Measurements from ENCODE around the gene STXBP3. TPM values are rescaled to one million over a fixed set of nuclear protein-coding genes. Genes with fewer than 3 reads are reported as not detected.

STXBP3 gene
- total and polyA plus RNA-seq, 5 donors from 2014 or later = 43.5 to 71.8 (median 55.6) TPM

DNA sequence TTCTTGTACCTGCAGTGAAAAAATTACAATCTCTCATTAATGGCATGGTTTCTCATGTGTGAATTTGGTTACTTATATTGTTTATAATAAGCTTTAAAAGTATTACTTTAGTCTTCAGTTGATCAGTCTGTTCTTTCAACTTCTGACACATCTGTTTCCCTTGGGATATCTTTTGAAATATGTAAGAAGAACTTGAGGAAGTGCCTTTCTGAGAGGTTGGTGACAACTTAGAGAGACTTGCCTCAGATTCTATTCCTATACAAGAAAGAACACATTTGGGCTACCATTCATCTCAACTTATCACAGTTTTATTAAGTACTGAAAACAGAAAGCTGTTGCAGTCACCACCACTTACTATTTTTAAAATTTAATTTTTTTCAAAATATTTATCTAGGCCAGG is 102.3 kb downstream of the STXBP3 start:
- Histone ChIP-seq H3K27me3 (ENCODE audit: control insufficient read depth, insufficient read depth, low read length) (peaks cover 5% of the 10 kb centered on the region), H3K27ac (ENCODE audit: insufficient read depth, low read length, poor library complexity, severe bottlenecking) (no peak overlapping the region), H3K4me1 (ENCODE audit: control insufficient read depth, insufficient read depth, low read length, poor library complexity, severe bottlenecking) (no peaks in the 10 kb centered on the region), H3K9me3 (ENCODE audit: control insufficient read depth in 2 of 2, low read length in 2 of 2) (no peaks in the 10 kb centered on the region), H3K36me3 (ENCODE audit: control insufficient read depth, insufficient read depth, low read length) (no peaks in the 10 kb centered on the region), H3K4me3 (ENCODE audit: low read depth, low read length) (no peak overlapping the region)
- H3K4me3 Mint-ChIP-seq = no peak overlapping the region
- H3K27me3 Mint-ChIP-seq = peaks cover 37% of the 10 kb centered on the region
- H3K4me1 Mint-ChIP-seq = peaks cover 0 to 8% (median 3%) of the 10 kb centered on the region in 4 donors
- no peak for DNase-seq
- no peak for ATAC-seq (ENCODE audit: low read depth in 2 of 2)
- H3K27ac Mint-ChIP-seq = no peak overlapping the region
- H3K36me3 Mint-ChIP-seq = no peaks in the 10 kb centered on the region
- peaks cover 0 to 1% (median 0%) of the 10 kb centered on the region in 7 donors for H3K9me3 Mint-ChIP-seq

GRCh38 chr1:108850929-108851328 is 104.5 kb downstream of the STXBP3 start:
- peaks cover 51% of the 10 kb centered on the region for H3K27me3 Mint-ChIP-seq
- no peaks in the 10 kb centered on the region for H3K36me3 Mint-ChIP-seq
- no peaks in the 10 kb centered on the region for H3K36me3 ChIP-seq (ENCODE audit: control insufficient read depth, insufficient read depth, low read length)
- H3K27me3 ChIP-seq (ENCODE audit: control insufficient read depth, insufficient read depth, low read length) = peaks cover 5% of the 10 kb centered on the region
- H3K9me3 ChIP-seq (ENCODE audit: control insufficient read depth in 2 of 2, low read length in 2 of 2) = no peaks in the 10 kb centered on the region
- no peak for DNase-seq
- no peak overlapping the region for H3K4me3 ChIP-seq (ENCODE audit: low read depth, low read length)
- H3K4me3 Mint-ChIP-seq = no peak overlapping the region
- H3K27ac Mint-ChIP-seq = no peak overlapping the region
- peaks cover 0 to 1% (median 0%) of the 10 kb centered on the region in 7 donors for H3K9me3 Mint-ChIP-seq
- no peak for ATAC-seq (ENCODE audit: low read depth in 2 of 2)
- H3K4me1 Mint-ChIP-seq = peaks cover 0 to 8% (median 3%) of the 10 kb centered on the region in 4 donors
- no peaks in the 10 kb centered on the region for H3K4me1 ChIP-seq (ENCODE audit: control insufficient read depth, insufficient read depth, low read length, poor library complexity, severe bottlenecking)
- H3K27ac ChIP-seq (ENCODE audit: insufficient read depth, low read length, poor library complexity, severe bottlenecking) = no peak overlapping the region

DNA sequence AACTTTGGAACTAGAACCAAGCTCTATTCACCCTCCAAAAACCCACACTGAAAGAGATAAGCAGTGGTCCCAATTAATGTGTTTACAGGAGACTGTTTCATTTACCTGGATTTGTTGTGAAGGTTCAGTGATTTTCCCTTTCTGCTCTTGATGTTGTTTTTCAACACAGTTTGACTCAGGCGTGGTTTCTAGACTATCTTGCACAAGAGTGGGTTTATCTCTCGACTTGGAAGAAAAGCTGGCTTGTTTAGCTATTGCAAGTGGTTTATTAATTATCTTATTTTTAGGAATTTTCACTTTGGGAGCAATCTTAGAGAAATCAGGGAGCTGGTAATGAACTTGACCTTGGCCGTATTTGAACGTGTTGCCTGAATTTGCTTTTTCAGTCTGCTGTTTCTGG is 105.1 kb downstream of the STXBP3 start:
- Mint-ChIP-seq H3K27ac (no peak overlapping the region), H3K27me3 (peaks cover 54% of the 10 kb centered on the region), H3K9me3 (peaks cover 0 to 1% (median 0%) of the 10 kb centered on the region in 7 donors)

GRCh38 chr1:108852221-108852975 is 105.9 kb downstream of the STXBP3 start:
- DNase-seq (no peak), ATAC-seq (ENCODE audit: low read depth in 2 of 2) (no peak)
- no peaks in the 10 kb centered on the region for H3K4me1 ChIP-seq (ENCODE audit: control insufficient read depth, insufficient read depth, low read length, poor library complexity, severe bottlenecking)
- H3K27ac Mint-ChIP-seq = no peak overlapping the region
- H3K4me3 ChIP-seq (ENCODE audit: low read depth, low read length) = no peak overlapping the region
- no peaks in the 10 kb centered on the region for H3K36me3 Mint-ChIP-seq
- H3K27me3 ChIP-seq (ENCODE audit: control insufficient read depth, insufficient read depth, low read length) = peaks cover 7% of the 10 kb centered on the region
- no peak overlapping the region for H3K4me3 Mint-ChIP-seq
- H3K9me3 ChIP-seq (ENCODE audit: control insufficient read depth in 2 of 2, low read length in 2 of 2) = no peaks in the 10 kb centered on the region
- H3K36me3 ChIP-seq (ENCODE audit: control insufficient read depth, insufficient read depth, low read length) = no peaks in the 10 kb centered on the region
- peaks cover 58% of the 10 kb centered on the region for H3K27me3 Mint-ChIP-seq
- peaks cover 0 to 1% (median 0%) of the 10 kb centered on the region in 7 donors for H3K9me3 Mint-ChIP-seq
- H3K4me1 Mint-ChIP-seq = peaks cover 0 to 8% (median 3%) of the 10 kb centered on the region in 4 donors
- no peak overlapping the region for H3K27ac ChIP-seq (ENCODE audit: insufficient read depth, low read length, poor library complexity, severe bottlenecking)

More for the DNA sequence above, 105.1 kb downstream of the STXBP3 start:
- Histone ChIP-seq H3K36me3 (ENCODE audit: control insufficient read depth, insufficient read depth, low read length) (no peaks in the 10 kb centered on the region), H3K4me1 (ENCODE audit: control insufficient read depth, insufficient read depth, low read length, poor library complexity, severe bottlenecking) (no peaks in the 10 kb centered on the region), H3K4me3 (ENCODE audit: low read depth, low read length) (no peak overlapping the region), H3K27ac (ENCODE audit: insufficient read depth, low read length, poor library complexity, severe bottlenecking) (no peak overlapping the region), H3K9me3 (ENCODE audit: control insufficient read depth in 2 of 2, low read length in 2 of 2) (no peaks in the 10 kb centered on the region), H3K27me3 (ENCODE audit: control insufficient read depth, insufficient read depth, low read length) (peaks cover 5% of the 10 kb centered on the region)
- DNase-seq = no peak
- no peak for ATAC-seq (ENCODE audit: low read depth in 2 of 2)
- H3K36me3 Mint-ChIP-seq = no peaks in the 10 kb centered on the region
- peaks cover 0 to 8% (median 3%) of the 10 kb centered on the region in 4 donors for H3K4me1 Mint-ChIP-seq
- no peak overlapping the region for H3K4me3 Mint-ChIP-seq

- peaks cover 63% of the 10 kb centered on the region for H3K27me3 Mint-ChIP-seq
- H3K4me1 ChIP-seq (ENCODE audit: control insufficient read depth, insufficient read depth, low read length, poor library complexity, severe bottlenecking) = no peaks in the 10 kb centered on the region
- no peaks in the 10 kb centered on the region for H3K36me3 ChIP-seq (ENCODE audit: control insufficient read depth, insufficient read depth, low read length)
- no peak overlapping the region for H3K4me3 Mint-ChIP-seq
- peaks cover 16% of the 10 kb centered on the region for H3K27me3 ChIP-seq (ENCODE audit: control insufficient read depth, insufficient read depth, low read length)
- no peak overlapping the region for H3K4me3 ChIP-seq (ENCODE audit: low read depth, low read length)
- no peaks in the 10 kb centered on the region for H3K9me3 ChIP-seq (ENCODE audit: control insufficient read depth in 2 of 2, low read length in 2 of 2)
- ATAC-seq (ENCODE audit: low read depth in 2 of 2) (no peak), DNase-seq (no peak)
- no peaks in the 10 kb centered on the region for H3K36me3 Mint-ChIP-seq
- H3K4me1 Mint-ChIP-seq = peaks cover 0 to 9% (median 3%) of the 10 kb centered on the region in 4 donors
- no peak overlapping the region for H3K27ac Mint-ChIP-seq
- peaks cover 0 to 1% (median 0%) of the 10 kb centered on the region in 7 donors for H3K9me3 Mint-ChIP-seq
- H3K27ac ChIP-seq (ENCODE audit: insufficient read depth, low read length, poor library complexity, severe bottlenecking) = no peak overlapping the region
Observed at GRCh38 chr1:108854221-108855019, 107.9 kb downstream of the STXBP3 start.

GRCh38 chr1:108856994-108857393 is 110.5 kb downstream of the STXBP3 start, which contains the start of gene AKNAD1:
AKNAD1 (minus strand) TSS chr1:108857094; CDS start chr1:108852664, 4,430 bp downstream.
- Mint-ChIP-seq H3K27ac (no peak within 1 kb of the TSS), H3K9me3 (peaks cover 0 to 1% (median 0%) of the 10 kb centered on the region in 7 donors), H3K4me3 (no peak within 1 kb of the TSS), H3K4me1 (peaks cover 0 to 9% (median 3%) of the 10 kb centered on the region in 4 donors), H3K27me3 (peaks cover 51% of the 10 kb centered on the region), H3K36me3 (no peaks in the 10 kb centered on the region)
- no peak for ATAC-seq (ENCODE audit: low read depth in 2 of 2)
- H3K36me3 ChIP-seq (ENCODE audit: control insufficient read depth, insufficient read depth, low read length) = no peaks in the 10 kb centered on the region
- peaks cover 18% of the 10 kb centered on the region for H3K27me3 ChIP-seq (ENCODE audit: control insufficient read depth, insufficient read depth, low read length)
- no peaks in the 10 kb centered on the region for H3K4me1 ChIP-seq (ENCODE audit: control insufficient read depth, insufficient read depth, low read length, poor library complexity, severe bottlenecking)
- no peaks in the 10 kb centered on the region for H3K9me3 ChIP-seq (ENCODE audit: control insufficient read depth in 2 of 2, low read length in 2 of 2)
- no peak within 1 kb of the TSS for H3K27ac ChIP-seq (ENCODE audit: insufficient read depth, low read length, poor library complexity, severe bottlenecking)
- DNase-seq = no peak
- H3K4me3 ChIP-seq (ENCODE audit: low read depth, low read length) = no peak within 1 kb of the TSS

DNA sequence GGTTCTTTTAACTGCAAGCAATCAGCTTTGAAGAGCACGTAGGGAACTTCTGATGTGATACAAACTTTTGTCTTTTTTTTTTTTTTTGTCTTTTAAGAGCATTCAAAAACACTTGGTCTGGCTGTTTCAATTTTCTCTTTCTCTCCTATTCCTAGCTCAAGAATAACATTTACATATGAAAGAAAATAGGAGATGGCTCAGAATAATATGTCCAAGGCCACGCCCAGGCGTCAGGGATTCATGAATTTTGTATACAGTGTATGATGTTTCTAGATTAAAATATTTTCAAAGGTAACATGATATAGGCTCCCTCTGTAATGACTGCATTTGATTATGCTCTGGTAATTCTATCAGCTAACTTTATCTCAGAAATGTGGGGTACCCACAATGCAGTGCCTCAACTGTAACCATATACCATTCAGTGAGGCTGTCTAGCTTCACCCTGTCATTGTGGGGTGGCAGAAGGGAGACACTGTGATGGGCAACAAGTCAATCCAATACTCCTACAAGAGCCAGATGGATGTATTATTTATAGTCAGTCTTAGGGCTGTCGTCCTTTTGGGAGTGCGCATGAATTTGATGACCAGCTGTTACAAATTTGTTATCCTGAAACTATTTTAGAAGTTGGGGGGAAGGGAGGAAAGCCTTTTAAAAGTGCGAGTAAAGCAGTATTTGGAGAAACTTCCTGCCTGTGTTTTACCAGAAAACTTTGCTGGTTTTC is 111.9 kb downstream of the STXBP3 start:
- no peak for DNase-seq
- H3K4me1 ChIP-seq (ENCODE audit: control insufficient read depth, insufficient read depth, low read length, poor library complexity, severe bottlenecking) = no peaks in the 10 kb centered on the region
- no peaks in the 10 kb centered on the region for H3K9me3 ChIP-seq (ENCODE audit: control insufficient read depth in 2 of 2, low read length in 2 of 2)
- no peaks in the 10 kb centered on the region for H3K36me3 ChIP-seq (ENCODE audit: control insufficient read depth, insufficient read depth, low read length)
- H3K27me3 ChIP-seq (ENCODE audit: control insufficient read depth, insufficient read depth, low read length) = peaks cover 16% of the 10 kb centered on the region
- no peak overlapping the region for H3K4me3 ChIP-seq (ENCODE audit: low read depth, low read length)
- H3K27ac ChIP-seq (ENCODE audit: insufficient read depth, low read length, poor library complexity, severe bottlenecking) = no peak overlapping the region
- H3K27ac Mint-ChIP-seq = no peak overlapping the region
- H3K9me3 Mint-ChIP-seq = peaks cover 0 to 1% (median 0%) of the 10 kb centered on the region in 7 donors
- ATAC-seq (ENCODE audit: low read depth in 2 of 2) = no peak
- H3K27me3 Mint-ChIP-seq = peaks cover 44% of the 10 kb centered on the region
- H3K36me3 Mint-ChIP-seq = no peaks in the 10 kb centered on the region
- H3K4me3 Mint-ChIP-seq = no peak overlapping the region
- H3K4me1 Mint-ChIP-seq = peaks cover 0 to 6% (median 0%) of the 10 kb centered on the region in 4 donors

Data from CD4-positive, CD25-positive, alpha-beta regulatory T cell (primary cell).